ENCODE measurements around the gene NSG1. TPM values are rescaled to one million over a fixed set of nuclear protein-coding genes. Genes with fewer than 3 reads are reported as not detected.

Gene NSG1
- total and polyA plus RNA-seq, 2 donors (not counting 3 experiments of a cell fraction or from before 2014, with no cell fraction given), result 2.0 to 2.9 TPM

DNA sequence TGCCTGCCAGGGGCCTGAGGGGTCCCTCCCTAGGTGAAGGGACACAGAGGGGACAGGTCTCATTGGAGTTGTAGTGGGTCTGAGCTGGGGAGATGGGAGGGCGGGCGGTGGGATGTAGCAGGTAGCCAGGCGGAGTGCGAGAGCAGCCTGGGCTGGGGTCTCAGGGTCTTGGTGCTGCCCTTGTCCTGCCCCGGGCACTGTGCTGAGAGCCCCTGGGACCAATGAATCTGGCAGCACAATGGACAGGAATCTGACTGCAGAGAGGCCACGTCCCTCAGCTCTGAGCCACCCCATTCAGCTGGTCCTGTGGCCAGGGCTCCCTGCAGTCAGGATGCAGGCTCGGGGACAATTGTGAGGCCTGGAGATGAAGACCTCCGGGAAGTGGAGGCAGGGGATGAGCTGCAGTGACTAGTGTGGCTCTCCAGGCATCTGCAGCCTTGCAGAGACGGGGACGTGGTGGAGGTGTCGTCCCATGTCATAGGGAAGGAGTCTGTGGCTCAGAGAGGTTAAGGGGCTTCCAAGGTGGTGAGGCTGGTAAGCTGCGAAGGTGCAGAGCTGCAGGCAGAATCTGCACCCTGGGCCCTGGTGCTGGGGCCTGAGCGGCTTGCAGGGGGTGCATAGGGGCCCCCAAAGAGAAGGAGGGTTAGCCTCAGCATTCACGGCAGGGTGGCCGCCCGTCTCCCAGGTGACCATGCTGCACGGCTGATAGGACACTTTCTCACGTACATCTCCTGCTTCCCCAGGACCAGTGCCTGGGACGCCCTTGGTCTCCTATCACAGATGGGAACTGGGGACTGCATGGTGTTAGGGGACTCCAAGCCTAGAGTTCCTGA lies 20.6 kb downstream of the NSG1 start:
- ChIA-PET POLR2A (no interaction called here), CTCF (no interaction called here)
- no peak overlapping the region for H3K4me3 ChIP-seq (replicated peaks in 1 of 3; ENCODE audit: insufficient read depth in 1 of 3, low read depth in 1 of 3, low read length in 3 of 3)
- no peak for TF ChIP-seq EZH2 (IDR thresholded peaks at IDR 0.05; ENCODE audit: borderline replicate concordance, low read depth, low read length, severe bottlenecking)
- no peak for TF ChIP-seq POLR2A (IDR thresholded peaks at IDR 0.05; ENCODE audit: low read depth, low read length)
- no peak for FAIRE-seq
- no peak overlapping the region for H3K27ac ChIP-seq (ENCODE audit: insufficient read depth, low read depth, low read length)
- BruUV-seq (replicated peaks), result no TSS peak
- H3K4me1 ChIP-seq (ENCODE audit: control insufficient read depth, extremely low read depth, insufficient read depth, low read length), result no peaks in the 10 kb centered on the region
- no peaks in the 10 kb centered on the region for H3K27me3 ChIP-seq (ENCODE audit: control insufficient read depth in 2 of 2, insufficient read depth in 2 of 2, low read length in 2 of 2)
- dilution Hi-C loops (cut with MboI; ENCODE audit: extremely low pct_ligation_motif_present, low sequenced_read_pairs) (no loop called here), intact Hi-C loops (cut with micrococcal nuclease) (no loop called here)
- DNase-seq (ENCODE audit: low read depth, low spot score), result no peak
- H3K9me1 ChIP-seq (replicated peaks; ENCODE audit: control insufficient read depth, extremely low read depth, insufficient read depth, low read length), result no peaks in the 10 kb centered on the region
- no peak overlapping the region for H2AFZ ChIP-seq (ENCODE audit: low read depth, low read length)
- no peaks in the 10 kb centered on the region for H3K36me3 ChIP-seq (ENCODE audit: control insufficient read depth in 2 of 2, extremely low read depth in 1 of 2, insufficient read depth in 2 of 2, low read length in 2 of 2)
- no peak overlapping the region for H3K4me2 ChIP-seq (ENCODE audit: insufficient read depth, low read length)
- H4K20me1 ChIP-seq (replicated peaks; ENCODE audit: control insufficient read depth, extremely low read depth, insufficient read depth, low read length), result no peaks in the 10 kb centered on the region
- no peaks in the 10 kb centered on the region for H3K9me3 ChIP-seq (replicated peaks; ENCODE audit: control insufficient read depth, insufficient read depth, low read length)
- H3K79me2 ChIP-seq (ENCODE audit: control insufficient read depth, insufficient read depth, low read length), result no peaks in the 10 kb centered on the region
- no peak overlapping the region for H3K9ac ChIP-seq (replicated peaks; ENCODE audit: extremely low read depth, insufficient read depth, low read length)

GRCh38 chr4:4408132-4408523 lies 21.2 kb downstream of the NSG1 start:
- no peak for FAIRE-seq

More at GRCh38 chr4:4408132-4408523, 21.2 kb downstream of the NSG1 start:
- Histone ChIP-seq H3K79me2 (ENCODE audit: control insufficient read depth, insufficient read depth, low read length) (no peaks in the 10 kb centered on the region), H3K27ac (ENCODE audit: insufficient read depth, low read depth, low read length) (no peak overlapping the region), H3K9me1 (replicated peaks; ENCODE audit: control insufficient read depth, extremely low read depth, insufficient read depth, low read length) (no peaks in the 10 kb centered on the region), H3K4me3 (replicated peaks in 1 of 3; ENCODE audit: insufficient read depth in 1 of 3, low read depth in 1 of 3, low read length in 3 of 3) (no peak overlapping the region), H3K36me3 (ENCODE audit: control insufficient read depth in 2 of 2, extremely low read depth in 1 of 2, insufficient read depth in 2 of 2, low read length in 2 of 2) (no peaks in the 10 kb centered on the region), H3K4me2 (ENCODE audit: insufficient read depth, low read length) (no peak overlapping the region), H3K4me1 (ENCODE audit: control insufficient read depth, extremely low read depth, insufficient read depth, low read length) (no peaks in the 10 kb centered on the region), H3K27me3 (ENCODE audit: control insufficient read depth in 2 of 2, insufficient read depth in 2 of 2, low read length in 2 of 2) (no peaks in the 10 kb centered on the region), H4K20me1 (replicated peaks; ENCODE audit: control insufficient read depth, extremely low read depth, insufficient read depth, low read length) (no peaks in the 10 kb centered on the region), H3K9me3 (replicated peaks; ENCODE audit: control insufficient read depth, insufficient read depth, low read length) (no peaks in the 10 kb centered on the region), H2AFZ (ENCODE audit: low read depth, low read length) (no peak overlapping the region), H3K9ac (replicated peaks; ENCODE audit: extremely low read depth, insufficient read depth, low read length) (no peak overlapping the region)
- no peak for TF ChIP-seq GATA2 (IDR thresholded peaks at IDR 0.05; ENCODE audit: insufficient read depth, insufficient read length, low read depth, low read length)
- no peak for TF ChIP-seq MYC (IDR thresholded peaks at IDR 0.05; ENCODE audit: low read depth, low read length)
- no peak for TF ChIP-seq FOS (IDR thresholded peaks at IDR 0.05; ENCODE audit: borderline replicate concordance, insufficient read depth, low read length)
- no peak for TF ChIP-seq MAX (IDR thresholded peaks at IDR 0.05; ENCODE audit: insufficient read depth, insufficient read length)
- no peak for TF ChIP-seq EZH2 (IDR thresholded peaks at IDR 0.05; ENCODE audit: borderline replicate concordance, low read depth, low read length, severe bottlenecking)
- TF ChIP-seq, protein P1, sequence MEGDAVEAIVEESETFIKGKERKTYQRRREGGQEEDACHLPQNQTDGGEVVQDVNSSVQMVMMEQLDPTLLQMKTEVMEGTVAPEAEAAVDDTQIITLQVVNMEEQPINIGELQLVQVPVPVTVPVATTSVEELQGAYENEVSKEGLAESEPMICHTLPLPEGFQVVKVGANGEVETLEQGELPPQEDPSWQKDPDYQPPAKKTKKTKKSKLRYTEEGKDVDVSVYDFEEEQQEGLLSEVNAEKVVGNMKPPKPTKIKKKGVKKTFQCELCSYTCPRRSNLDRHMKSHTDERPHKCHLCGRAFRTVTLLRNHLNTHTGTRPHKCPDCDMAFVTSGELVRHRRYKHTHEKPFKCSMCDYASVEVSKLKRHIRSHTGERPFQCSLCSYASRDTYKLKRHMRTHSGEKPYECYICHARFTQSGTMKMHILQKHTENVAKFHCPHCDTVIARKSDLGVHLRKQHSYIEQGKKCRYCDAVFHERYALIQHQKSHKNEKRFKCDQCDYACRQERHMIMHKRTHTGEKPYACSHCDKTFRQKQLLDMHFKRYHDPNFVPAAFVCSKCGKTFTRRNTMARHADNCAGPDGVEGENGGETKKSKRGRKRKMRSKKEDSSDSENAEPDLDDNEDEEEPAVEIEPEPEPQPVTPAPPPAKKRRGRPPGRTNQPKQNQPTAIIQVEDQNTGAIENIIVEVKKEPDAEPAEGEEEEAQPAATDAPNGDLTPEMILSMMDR (IDR thresholded peaks at IDR 0.05; ENCODE audit: extremely low read depth in 1 of 2, insufficient read depth in 1 of 2, low read depth in 1 of 2, low read length in 2 of 2), result no peak
- TF ChIP-seq POLR2AphosphoS5 (IDR thresholded peaks at IDR 0.05; ENCODE audit: insufficient read depth, low read depth, low read length), result no peak
- no peak for TF ChIP-seq JUN (IDR thresholded peaks at IDR 0.05; ENCODE audit: borderline replicate concordance, insufficient read depth, insufficient read length, low read depth)
- no peak for DNase-seq (ENCODE audit: low read depth, low spot score)
- ChIA-PET CTCF (no interaction called here), POLR2A (no interaction called here)
- dilution Hi-C loops (cut with MboI; ENCODE audit: extremely low pct_ligation_motif_present, low sequenced_read_pairs) (no loop called here), intact Hi-C loops (cut with micrococcal nuclease) (no loop called here)
- no TSS peak for BruUV-seq (replicated peaks)

Measured in endothelial cell of umbilical vein (primary cell).